Hematopoietic multipotent progenitor cell treated with erythropoietin and hydrocortisone succinate and interleukin-3 and kit ligand, for 4 days (in vitro differentiated cells): ENCODE results near the gene ZNF668.

Source experiments
- DNase-seq: peaks from one replicate; pipeline ENCODE4 v3.0.0-alpha.2; 2015

ZNF668 gene

DNA sequence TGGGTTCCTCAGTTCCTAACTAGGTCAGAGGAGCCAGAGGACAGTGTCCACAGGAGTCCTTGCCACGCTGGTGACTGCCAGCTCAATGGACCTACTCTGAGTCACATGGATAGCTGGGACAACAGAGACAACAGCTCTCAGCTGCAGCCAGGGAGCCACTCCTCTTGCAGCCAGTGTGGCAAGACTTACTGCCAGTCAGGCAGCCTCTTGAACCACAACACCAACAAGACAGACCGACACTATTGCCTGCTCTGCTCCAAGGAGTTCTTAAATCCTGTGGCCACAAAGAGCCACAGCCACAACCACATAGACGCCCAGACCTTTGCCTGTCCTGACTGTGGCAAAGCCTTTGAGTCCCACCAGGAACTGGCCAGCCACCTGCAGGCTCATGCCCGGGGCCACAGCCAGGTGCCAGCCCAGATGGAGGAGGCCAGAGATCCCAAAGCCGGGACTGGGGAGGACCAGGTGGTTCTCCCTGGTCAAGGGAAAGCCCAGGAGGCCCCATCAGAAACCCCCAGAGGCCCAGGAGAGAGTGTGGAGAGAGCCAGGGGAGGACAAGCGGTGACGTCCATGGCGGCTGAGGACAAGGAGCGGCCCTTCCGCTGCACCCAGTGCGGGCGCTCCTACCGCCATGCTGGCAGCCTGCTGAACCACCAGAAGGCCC is 6.8 kb upstream of the ZNF668 start:
- DNase-seq = no peak

- DNase-seq = no peak
Observed at GRCh38 chr16:31080035-31080629, 6.1 kb upstream of the ZNF668 start.

DNA sequence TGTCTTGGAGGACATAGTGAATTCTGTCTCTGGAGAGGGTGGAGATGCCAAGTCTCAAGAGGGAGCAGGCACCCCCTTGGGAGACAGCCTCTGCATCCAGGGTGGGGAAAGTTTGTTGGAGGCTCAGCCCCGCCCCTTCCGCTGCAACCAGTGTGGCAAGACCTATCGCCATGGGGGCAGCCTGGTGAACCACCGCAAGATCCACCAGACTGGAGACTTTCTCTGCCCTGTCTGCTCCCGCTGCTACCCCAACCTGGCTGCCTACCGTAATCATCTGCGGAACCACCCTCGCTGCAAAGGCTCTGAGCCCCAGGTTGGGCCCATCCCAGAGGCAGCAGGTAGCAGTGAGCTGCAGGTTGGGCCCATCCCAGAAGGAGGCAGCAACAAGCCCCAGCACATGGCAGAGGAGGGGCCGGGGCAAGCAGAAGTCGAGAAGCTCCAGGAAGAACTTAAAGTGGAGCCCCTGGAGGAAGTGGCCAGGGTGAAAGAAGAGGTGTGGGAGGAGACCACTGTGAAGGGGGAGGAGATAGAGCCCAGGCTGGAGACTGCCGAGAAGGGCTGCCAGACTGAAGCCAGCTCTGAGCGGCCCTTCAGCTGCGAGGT is 5.4 kb upstream of the ZNF668 start:
- DNase-seq = peak; percentile 32

DNA sequence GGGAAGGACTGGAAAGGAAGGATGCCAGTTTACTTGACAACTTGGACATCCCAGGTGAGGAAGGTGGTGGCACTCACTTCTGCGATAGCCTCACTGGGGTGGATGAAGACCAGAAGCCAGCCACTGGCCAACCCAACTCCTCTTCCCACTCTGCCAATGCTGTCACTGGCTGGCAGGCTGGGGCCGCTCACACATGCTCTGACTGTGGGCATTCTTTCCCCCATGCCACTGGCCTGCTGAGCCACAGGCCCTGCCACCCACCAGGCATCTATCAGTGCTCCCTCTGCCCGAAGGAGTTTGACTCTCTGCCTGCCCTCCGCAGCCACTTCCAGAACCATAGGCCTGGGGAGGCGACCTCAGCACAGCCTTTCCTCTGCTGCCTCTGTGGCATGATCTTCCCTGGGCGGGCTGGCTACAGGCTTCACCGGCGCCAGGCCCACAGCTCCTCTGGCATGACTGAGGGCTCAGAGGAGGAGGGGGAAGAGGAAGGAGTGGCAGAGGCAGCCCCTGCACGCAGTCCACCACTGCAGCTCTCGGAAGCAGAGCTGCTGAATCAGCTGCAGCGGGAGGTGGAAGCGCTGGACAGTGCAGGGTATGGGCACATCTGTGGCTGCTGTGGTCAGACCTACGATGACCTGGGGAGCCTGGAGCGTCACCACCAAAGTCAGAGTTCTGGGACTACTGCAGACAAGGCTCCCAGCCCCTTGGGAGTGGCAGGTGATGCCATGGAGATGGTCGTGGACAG is 4.7 kb upstream of the ZNF668 start:
- no peak for DNase-seq

DNA sequence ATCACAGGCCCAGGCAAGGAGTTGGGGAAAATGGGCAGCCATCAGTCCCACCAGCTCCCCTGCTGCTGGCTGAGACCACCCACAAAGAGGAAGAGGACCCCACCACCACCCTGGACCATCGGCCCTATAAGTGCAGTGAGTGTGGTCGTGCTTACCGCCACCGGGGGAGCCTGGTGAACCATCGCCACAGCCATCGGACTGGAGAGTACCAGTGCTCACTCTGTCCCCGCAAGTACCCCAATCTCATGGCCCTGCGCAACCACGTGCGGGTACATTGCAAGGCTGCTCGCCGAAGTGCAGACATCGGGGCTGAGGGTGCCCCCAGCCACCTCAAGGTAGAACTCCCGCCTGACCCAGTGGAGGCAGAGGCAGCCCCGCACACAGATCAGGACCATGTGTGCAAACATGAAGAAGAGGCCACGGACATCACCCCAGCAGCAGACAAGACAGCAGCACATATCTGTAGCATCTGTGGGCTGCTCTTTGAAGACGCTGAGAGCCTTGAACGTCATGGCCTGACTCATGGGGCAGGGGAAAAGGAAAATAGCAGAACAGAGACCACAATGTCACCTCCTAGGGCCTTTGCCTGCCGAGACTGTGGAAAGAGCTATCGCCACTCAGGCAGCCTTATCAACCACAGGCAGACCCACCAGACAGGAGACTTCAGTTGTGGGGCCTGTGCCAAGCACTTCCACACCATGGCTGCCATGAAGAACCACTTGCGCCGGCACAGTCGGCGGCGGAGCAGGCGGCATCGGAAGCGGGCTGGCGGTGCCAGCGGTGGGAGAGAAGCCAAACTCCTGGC is 3.8 kb upstream of the ZNF668 start:
- DNase-seq = peak; percentile 92

DNA sequence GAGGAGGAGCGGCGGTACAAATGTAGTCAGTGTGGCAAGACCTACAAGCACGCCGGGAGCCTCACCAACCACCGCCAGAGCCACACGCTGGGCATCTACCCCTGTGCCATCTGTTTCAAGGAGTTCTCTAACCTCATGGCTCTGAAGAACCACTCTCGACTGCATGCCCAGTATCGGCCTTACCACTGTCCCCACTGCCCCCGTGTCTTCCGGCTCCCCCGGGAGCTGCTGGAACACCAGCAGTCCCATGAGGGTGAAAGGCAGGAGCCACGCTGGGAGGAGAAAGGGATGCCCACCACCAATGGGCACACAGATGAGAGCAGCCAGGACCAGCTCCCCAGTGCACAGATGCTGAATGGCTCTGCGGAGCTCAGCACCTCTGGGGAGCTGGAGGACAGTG is 3.0 kb upstream of the ZNF668 start:
- no peak for DNase-seq

- DNase-seq = no peak
Observed at GRCh38 chr16:31076319-31076718, 2.3 kb upstream of the ZNF668 start.

DNA sequence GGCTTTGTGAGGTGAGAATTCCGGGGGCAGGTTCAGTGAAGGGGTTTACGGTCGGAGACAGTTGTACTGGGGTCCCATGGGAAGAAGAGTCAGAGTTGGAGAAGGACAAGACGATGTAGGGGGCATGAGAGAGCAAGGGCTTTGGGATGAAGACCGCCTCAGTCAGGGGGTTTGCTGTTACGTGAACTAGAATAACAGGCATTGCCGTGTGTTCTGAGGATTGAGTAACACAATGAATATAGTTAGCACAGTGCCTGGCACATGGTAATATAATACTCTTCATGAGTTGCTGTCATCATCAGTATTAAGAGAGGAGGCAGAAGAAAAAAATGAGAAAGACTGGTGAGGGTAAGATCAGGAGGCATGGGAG is 759 bp upstream of the ZNF668 start:
- no peak for DNase-seq

DNA sequence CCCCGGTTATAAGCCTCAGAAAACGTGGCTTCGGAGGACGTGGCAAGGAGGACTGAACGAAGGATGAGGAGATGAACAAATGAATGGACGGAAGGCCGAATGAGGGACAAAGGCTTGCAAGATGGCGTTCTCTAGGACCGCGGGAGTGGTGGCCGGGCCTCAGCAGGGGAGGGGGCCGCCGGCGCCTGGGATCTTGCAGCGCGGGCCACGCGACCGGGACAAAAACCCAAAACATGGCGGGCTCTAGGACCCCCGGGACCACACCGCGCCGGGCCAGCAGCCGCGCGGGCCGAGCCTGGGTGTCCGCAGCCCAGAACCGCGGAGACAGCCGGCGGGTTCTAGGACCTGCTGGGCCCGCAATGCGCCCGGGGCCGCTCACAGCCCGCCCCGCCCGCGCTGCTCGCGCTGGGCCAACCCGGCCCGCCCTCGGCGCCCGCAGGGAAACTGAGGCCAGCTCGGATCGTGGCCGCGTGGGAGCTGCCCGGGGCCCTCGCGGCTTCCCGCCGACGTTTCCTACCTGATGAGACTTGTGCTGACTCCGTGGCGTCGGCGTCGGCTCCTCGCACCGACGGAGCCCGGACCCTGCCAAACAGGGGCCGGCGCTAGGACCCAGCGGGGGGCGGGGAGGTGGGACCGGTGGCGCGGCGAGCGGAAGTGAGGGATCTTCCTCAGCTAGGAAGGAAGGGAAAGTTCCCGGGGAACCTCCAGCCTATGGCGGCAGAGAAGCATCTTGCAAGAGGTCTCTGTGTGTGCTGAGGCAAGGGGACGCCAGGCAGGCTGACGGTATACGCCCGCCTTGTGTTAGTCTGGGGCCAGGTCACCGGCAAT is 684 bp downstream of the ZNF668 start:
- DNase-seq = peak; percentile 96

GRCh38 chr16:31072540-31073141 is 1.4 kb downstream of the ZNF668 start:
- DNase-seq = peak; percentile 62

DNA sequence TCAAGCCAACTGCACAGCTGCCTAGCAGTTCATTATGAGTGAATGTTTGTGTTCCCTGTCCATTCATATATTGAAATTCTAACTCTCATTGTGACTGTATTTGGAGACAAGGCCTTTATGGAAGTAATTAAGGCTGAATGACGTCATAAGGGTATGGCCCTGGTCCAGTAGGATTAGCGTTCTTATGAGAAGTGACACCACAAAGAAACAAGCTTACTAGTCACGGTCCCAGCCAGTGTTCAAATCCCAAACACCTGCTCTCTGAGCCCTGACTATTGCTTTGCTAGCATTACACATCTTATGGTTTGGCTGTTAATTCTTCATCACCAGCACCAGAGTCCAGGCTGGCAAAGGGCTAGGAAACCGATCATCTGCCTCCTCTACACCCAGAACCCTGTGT is 2.2 kb downstream of the ZNF668 start:
- no peak for DNase-seq

DNA sequence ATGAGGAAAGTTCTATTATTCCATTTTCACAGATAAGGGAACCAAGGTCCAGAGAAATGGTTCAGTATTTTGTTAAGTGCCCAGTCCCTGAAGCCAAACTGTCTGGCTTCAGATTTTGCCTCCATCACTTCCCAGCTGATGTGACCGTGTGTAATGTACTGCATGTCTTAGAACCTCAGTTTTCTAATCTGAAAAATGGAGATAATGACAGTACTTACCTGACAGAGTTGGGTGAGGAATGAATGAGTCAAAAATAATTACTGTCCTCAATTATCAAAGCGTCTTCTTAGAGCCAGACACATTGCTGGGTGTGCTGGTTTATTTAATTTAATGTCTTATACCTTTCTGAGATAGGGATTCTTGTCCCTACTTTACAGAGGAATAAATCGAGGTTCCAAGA is 6.7 kb downstream of the ZNF668 start:
- DNase-seq = no peak

DNA sequence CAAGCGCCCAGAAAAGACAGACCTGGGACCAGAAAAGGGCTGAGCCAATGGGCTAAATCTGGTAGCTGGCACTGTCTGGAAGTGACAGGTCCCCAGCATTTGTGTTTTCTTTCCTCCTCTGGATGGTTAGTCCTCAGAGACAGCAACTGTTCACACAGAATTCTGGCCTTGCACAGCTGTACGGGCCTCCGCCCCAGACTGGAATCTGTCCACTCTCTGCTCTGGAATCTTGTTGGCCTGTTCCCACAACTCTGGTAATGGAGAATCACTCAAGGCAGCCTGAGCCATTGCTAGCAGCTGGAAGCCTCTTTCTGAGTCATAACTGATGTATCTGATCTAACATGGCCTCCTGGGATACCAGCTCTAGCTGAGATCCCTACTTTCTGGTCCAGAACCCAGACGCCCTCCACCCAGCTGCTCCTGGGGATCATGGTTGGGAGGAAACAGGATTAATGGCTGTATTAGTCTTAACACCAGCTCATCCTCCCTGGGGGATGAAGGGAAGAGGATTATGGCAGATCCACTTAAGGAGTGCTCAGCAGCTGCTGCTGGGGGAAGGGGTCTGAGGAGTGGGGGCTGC is 9.1 kb downstream of the ZNF668 start:
- no peak for DNase-seq

DNA sequence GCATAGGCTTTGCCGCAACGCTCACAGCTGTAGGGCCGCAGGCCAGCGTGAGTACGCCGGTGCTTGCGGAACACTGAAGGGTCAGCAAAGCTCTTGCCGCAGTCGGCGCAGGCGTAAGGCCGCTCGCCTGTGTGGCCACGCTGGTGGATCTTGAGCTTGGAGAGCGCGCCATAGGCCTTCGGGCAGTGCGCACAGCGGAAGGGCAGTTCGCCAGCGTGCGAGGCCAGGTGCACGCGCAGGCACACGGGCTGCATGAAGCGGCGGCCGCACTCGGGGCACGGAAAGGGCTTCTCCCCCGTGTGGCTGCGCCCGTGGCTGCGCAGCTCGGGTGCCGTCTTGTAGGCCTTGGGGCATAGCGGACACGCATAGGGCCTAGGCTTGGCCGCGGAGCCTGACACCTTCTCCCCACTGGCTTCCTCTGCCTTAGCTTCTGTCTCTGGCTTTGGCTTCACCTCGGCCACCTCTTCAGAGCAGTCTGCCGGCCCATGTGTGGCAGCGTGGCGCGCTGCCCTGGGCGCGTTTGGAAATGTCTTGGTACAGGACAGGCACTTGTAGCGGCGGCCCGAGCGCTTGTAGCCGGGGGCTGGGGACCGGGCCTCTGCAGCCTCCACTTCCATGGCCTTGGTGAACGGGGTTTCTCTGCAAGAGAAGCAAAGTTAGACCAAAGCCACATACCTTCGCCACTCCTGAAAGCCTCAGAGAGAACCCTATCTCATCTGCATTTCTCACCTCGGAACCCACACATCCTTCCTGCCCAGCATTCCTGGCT is 10.0 kb downstream of the ZNF668 start:
- no peak for DNase-seq

- DNase-seq = no peak
Observed at GRCh38 chr16:31063495-31063842, 10.6 kb downstream of the ZNF668 start.

DNA sequence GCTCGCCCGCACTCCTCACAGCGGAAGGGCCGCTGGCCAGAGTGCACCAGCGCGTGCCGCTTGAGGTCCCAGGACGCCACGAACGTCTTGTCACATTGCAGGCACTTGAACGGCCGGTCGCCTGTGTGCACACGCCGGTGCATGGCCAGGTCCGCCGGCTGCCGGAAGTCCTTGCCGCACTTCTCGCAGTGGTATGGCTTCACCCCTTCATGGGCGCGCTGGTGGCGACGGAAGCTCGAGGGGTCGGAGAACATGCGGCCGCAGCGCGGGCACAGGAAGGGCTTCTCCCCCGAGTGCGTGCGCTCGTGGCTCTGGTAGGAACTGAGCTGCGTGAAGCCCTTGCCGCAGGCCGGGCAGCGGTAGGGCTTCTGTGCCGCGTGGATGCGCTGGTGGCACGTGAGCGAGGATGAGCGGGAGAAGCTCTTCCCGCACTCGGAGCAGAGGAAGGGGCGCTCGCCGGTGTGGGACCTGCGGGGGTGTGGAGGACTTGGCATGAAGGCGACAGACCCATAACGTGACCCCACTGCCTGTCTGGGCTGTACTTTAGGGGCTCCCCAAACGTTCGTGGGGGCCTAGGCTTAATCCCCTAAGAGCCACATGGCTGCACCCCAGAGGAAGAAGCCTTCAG is 12.1 kb downstream of the ZNF668 start:
- no peak for DNase-seq

DNA sequence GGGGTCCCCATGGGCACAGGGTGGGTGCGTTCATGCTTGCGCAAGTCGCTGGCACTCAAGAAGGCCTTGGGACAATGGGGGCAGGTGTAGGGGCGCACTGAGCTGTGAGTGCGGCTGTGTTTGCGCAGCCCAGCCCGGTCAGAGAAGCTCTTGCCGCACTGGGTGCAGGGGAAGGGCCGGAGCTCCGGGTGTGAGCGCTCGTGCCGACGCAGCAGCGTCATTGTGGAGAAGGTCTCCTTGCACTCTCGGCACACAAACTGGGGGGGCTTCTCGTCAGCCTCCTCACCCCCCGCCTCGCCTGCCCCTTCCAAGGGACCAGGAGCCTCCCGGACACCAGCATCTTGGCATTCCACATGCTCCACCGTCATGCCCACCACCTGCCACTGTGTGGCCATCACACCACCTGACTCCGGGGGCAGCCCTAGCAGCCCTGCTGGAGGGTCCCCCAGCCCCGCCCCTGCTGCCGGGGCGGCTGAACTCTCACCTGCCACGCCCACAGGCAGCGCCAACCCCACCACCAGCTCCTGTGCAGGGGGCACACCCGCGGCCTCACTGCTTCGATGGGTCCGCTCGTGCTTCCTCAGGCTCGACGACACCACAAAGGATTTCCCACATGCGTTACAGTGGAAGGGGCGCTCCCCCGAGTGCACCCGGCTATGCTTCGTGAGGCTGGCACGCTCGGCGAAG is 12.8 kb downstream of the ZNF668 start:
- DNase-seq = no peak

GRCh38 chr16:31055613-31056012 is 18.4 kb downstream of the ZNF668 start:
- no peak for DNase-seq

GRCh38 chr16:31052114-31052513 is 21.9 kb downstream of the ZNF668 start:
- peak; percentile 57 for DNase-seq
